Ovary (tissue), 9 donors: ENCODE measurements around the gene WBP11. TPM values are rescaled to one million over a fixed set of nuclear protein-coding genes. Genes with fewer than 3 reads are reported as not detected.

Experiments
- DNase-seq, 5 donors: peaks; one replicate each; pipeline ENCODE4 v3.0.0-alpha.2; 2019 to 2020
- H3K27ac ChIP-seq, 2 donors: fragments of 200-600 bp; one replicate each; pipeline versions ENCODE4 v1.5.1 to v1.8.0; 2019 to 2022
- H3K27me3 ChIP-seq: fragments of 200-600 bp; one replicate; pipeline ENCODE4 v1.8.0; 2022
- H3K36me3 ChIP-seq: fragments of 200-600 bp; sonication (generic); one replicate; pipeline ENCODE4 v1.5.1; 2019
- H3K4me1 ChIP-seq: one replicate; pipeline ENCODE4 v1.8.1; 2013; ENCODE audit warnings: mild to moderate bottlenecking, moderate library complexity; ENCODE audit not compliant: insufficient read depth
- H3K4me3 ChIP-seq: fragments of 200-600 bp; sonication (generic); one replicate; pipeline ENCODE4 v1.5.1; 2017
- H3K9me3 ChIP-seq, 2 donors: fragments of 200-600 bp in 1 of 2; sonication (generic) in 1 of 2; one replicate each; pipeline versions ENCODE4 v1.5.1 to v1.8.1; 2013 to 2019; ENCODE audit warnings: mild to moderate bottlenecking in 1 of 2, moderate library complexity in 1 of 2
- CTCF ChIP-seq, 3 donors: fragments of 450-650 bp in 2 of 3; fragments of 200-600 bp in 1 of 3; IDR thresholded peaks; one replicate each; pipeline versions ENCODE4 v1.5.1 to v1.8.0; 2016 to 2022; ENCODE audit warnings: antibody characterized with exemption in 3 of 3, mild to moderate bottlenecking in 1 of 3
- EP300 ChIP-seq: sonication (generic); formaldehyde crosslinking; IDR thresholded peaks from one replicate; pipeline ENCODE4 v1.6.1; 2017; ENCODE audit warnings: antibody characterized with exemption
- POLR2A ChIP-seq: fragments of 450-650 bp; IDR thresholded peaks from one replicate; pipeline ENCODE4 v1.6.1; 2017; ENCODE audit warnings: antibody characterized with exemption, mild to moderate bottlenecking, moderate library complexity
- WGBS, 3 donors: extraction: QIAGEN DNeasy Blood & Tissue Kit in 1 of 3; methylation state at CpG; one replicate each; pipeline versions ENCODE4 v1.1.5 to v1.1.7; 2013 to 2017; 5-methylcytosine and 5-hydroxymethylcytosine counted together
- intact Hi-C, 4 donors: fragments of 100-400 bp; cut with DNase I; formaldehyde crosslinking; loops; one replicate each; pipeline versions ENCODE4 v1.11.0 to v1.15.1; 2022 to 2023
- polyA plus RNA-seq, 2 donors: library from polyadenylated mRNA; stranded (reverse); fragments of 200-250 nt in 1 of 2; fragments of 350-450 nt in 1 of 2; fragmentation: Illumina TruSeq in 1 of 2; extraction: RNeasy Lipid Tissue Mini Kit (QIAGEN cat#74804) in 1 of 2; gene quantifications; one replicate each; pipeline ENCODE4 v1.2.3, GENCODE V29; 2013 to 2014
- total RNA-seq, 7 donors: library from RNA; depleted of rRNA in 2 of 7; stranded (reverse); fragments of >200 nt in 2 of 7; fragmentation: NEBNext Ultra II Directional in 3 of 7; extraction: Animal tissue kit (Norgen Biotek cat#: 25700) in 3 of 7; gene quantifications; one replicate each; pipeline versions ENCODE4 v1.1.0 to v1.2.4, GENCODE V29; 2016 to 2023
- donor health status: DM: no; HTN: no; CAD: no; lungs with moderate emphysema.
- donor health status: DM: no; HTN: no; CAD: no.
- donor health status: Bipolar disorder and iron deficiency.
- donor health status: DM: yes; HTN: yes; CAD: no.
- donor health status: DM: no; HTN: no; CAD: no.
- donor health status: DM: yes; HTN: yes; CAD: no.

The WBP11 gene
- total and polyA plus RNA-seq, 9 donors, result 12.9 to 84.1 (median 50.5) TPM

- Histone ChIP-seq H3K27ac (no peak overlapping the region), H3K36me3 (no peaks in the 10 kb centered on the region), H3K9me3 (no peaks in the 10 kb centered on the region), H3K4me3 (no peak overlapping the region), H3K4me1 (peaks cover 2% of the 10 kb centered on the region), H3K27me3 (no peaks in the 10 kb centered on the region)
- no peak for TF ChIP-seq CTCF (IDR thresholded peaks at IDR 0.05)
- TF ChIP-seq POLR2A, result no peak
- TF ChIP-seq EP300, result no peak
- intact Hi-C loops, result loop anchor here in 3 of 4 donors (10.0 kb wide), 4 partner anchors 105 to 1785 kb away; partner anchors contain the start of gene MGP (in 1 of the 3)
- WGBS, 3 donors, result 72 to 76% (median 73%) methylated on average over 2 of the region's 2 CpGs
- DNase-seq, result no peak
Observed at GRCh38 chr12:14779834-14780233, 23.4 kb downstream of the WBP11 start.

GRCh38 chr12:14777271-14777670 lies 26.0 kb downstream of the WBP11 start:
- peaks cover 2% of the 10 kb centered on the region for H3K4me1 ChIP-seq
- TF ChIP-seq POLR2A (no peak), CTCF (IDR thresholded peaks at IDR 0.05) (no peak), EP300 (no peak)
- no peak overlapping the region for H3K4me3 ChIP-seq
- no peaks in the 10 kb centered on the region for H3K9me3 ChIP-seq
- H3K36me3 ChIP-seq, result no peaks in the 10 kb centered on the region
- no peak overlapping the region for H3K27ac ChIP-seq
- intact Hi-C loops, result loop anchor here in 3 of 4 donors (10.0 kb wide), 4 partner anchors 108 to 1782 kb away; partner anchors contain the start of gene MGP (in 1 of the 3)
- 49 to 62% (median 53%) methylated on average over 3 of the region's 3 CpGs for WGBS, 3 donors
- no peak for DNase-seq
- no peaks in the 10 kb centered on the region for H3K27me3 ChIP-seq

- peak overlapping the region in 1 of 2 donors; percentile 84 for H3K27ac ChIP-seq
- TF ChIP-seq EP300 (no peak), CTCF (IDR thresholded peaks at IDR 0.05) (no peak), POLR2A (no peak)
- 88 to 91% (median 89%) methylated on average over 5 of the region's 5 CpGs for WGBS, 3 donors
- no peak for DNase-seq
- H3K36me3 ChIP-seq, result no peaks in the 10 kb centered on the region
- intact Hi-C loops, result loop anchor here in 3 of 4 donors (10.0 kb wide), 4 partner anchors 108 to 1782 kb away; partner anchors contain the start of gene MGP (in 1 of the 3)
- H3K9me3 ChIP-seq, result no peaks in the 10 kb centered on the region
- peaks cover 2% of the 10 kb centered on the region for H3K4me1 ChIP-seq
- no peak overlapping the region for H3K4me3 ChIP-seq
- H3K27me3 ChIP-seq, result no peaks in the 10 kb centered on the region
Observed at GRCh38 chr12:14776236-14776961, 26.9 kb downstream of the WBP11 start.

GRCh38 chr12:14775636-14775980 lies 27.7 kb downstream of the WBP11 start:
- TF ChIP-seq CTCF (IDR thresholded peaks at IDR 0.05), result no peak
- TF ChIP-seq POLR2A, result no peak
- no peak for TF ChIP-seq EP300
- H3K4me1 ChIP-seq, result peaks cover 2% of the 10 kb centered on the region
- H3K4me3 ChIP-seq, result peak overlapping the region; percentile 51
- intact Hi-C loops, result loop anchor here in 3 of 4 donors (10.0 kb wide), 4 partner anchors 109 to 1781 kb away; partner anchors contain the start of gene MGP (in 1 of the 3)
- peak overlapping the region in 1 of 2 donors; percentile 84 for H3K27ac ChIP-seq
- DNase-seq, result no peak
- H3K36me3 ChIP-seq, result no peaks in the 10 kb centered on the region
- no peaks in the 10 kb centered on the region for H3K9me3 ChIP-seq
- 49 to 70% (median 57%) methylated on average over 1 of the region's 1 CpG for WGBS, 3 donors
- no peaks in the 10 kb centered on the region for H3K27me3 ChIP-seq
